KBM-7 (cell line): Measurements from ENCODE around the gene PLSCR5.

ENCODE experiments used
- DNase-seq: peaks from one replicate; pipeline ENCODE4 v3.0.0-alpha.2; 2015
- in situ Hi-C: fragments of 300-500 bp; cut with MboI; formaldehyde crosslinking; loops from 2 replicates; pipeline ENCODE4 v1.14.3; 2020; ENCODE audit warnings: low sequenced_read_pairs, low pct_unique_long_range_greater_than_20kb, mixed read lengths

The PLSCR5 gene

GRCh38 chr3:146547235-146547835 is 57.8 kb downstream of the PLSCR5 start:
- DNase-seq, result no peak
- in situ Hi-C loops, result no loop called here

- in situ Hi-C loops, result no loop called here
- no peak for DNase-seq
These were observed 58.7 kb downstream of the PLSCR5 start for GRCh38 chr3:146546366-146546965.

- no peak for DNase-seq
- in situ Hi-C loops, result no loop called here
These were observed 60.1 kb downstream of the PLSCR5 start for GRCh38 chr3:146544929-146545528.

DNA sequence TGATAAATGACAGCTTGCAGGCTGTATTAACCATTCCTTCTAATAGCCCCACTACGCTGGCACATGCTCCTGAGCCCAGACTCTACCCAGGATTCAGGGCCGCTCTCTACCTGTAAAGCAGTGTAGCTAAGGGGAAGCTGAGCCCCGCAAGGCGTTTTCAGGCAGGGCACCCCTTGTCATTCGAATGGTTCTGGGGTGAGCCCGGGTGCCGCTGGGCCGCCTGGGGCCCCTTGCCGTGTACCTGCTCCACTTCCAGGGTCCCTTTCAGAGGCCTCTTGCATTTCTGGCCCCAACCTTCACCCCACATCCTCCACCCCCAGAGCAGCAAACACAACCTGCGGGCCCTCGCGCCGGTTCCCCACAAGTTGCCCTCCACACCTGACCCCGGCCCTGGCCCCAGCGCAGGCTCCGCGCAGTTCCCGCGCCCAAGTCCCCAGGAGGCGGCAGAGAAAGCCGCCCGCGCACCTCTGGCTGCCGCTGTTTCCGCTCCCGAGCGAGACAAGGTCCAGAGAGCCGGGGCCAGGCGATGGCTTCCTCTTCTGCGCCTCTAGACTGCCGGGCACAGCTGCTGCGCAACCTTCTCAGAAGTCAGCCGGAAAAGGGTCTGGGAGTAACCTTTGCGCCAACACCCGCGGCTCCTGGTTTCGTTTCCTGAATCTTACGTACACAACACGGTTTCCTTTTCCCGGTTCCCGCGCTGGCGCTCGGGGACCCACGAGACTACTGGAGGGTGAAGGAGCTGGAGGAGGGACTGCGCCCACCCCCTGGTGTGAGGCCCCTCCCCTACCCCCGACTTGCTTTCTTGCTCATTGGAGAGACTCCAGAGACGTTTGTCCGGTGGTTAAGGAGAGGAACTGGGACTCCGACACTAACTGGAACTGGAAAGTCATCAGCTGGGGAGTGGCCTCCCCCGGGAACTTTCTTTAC is 60.9 kb downstream of the PLSCR5 start, which contains the start of gene PLSCR1:
Gene PLSCR1 (minus strand): TSS at position 606 of the 927 bp plus-strand sequence. CDS start 8,055 bp downstream, outside the sequence.
- peak; percentile 97 for DNase-seq
- in situ Hi-C loops, result no loop called here

DNA sequence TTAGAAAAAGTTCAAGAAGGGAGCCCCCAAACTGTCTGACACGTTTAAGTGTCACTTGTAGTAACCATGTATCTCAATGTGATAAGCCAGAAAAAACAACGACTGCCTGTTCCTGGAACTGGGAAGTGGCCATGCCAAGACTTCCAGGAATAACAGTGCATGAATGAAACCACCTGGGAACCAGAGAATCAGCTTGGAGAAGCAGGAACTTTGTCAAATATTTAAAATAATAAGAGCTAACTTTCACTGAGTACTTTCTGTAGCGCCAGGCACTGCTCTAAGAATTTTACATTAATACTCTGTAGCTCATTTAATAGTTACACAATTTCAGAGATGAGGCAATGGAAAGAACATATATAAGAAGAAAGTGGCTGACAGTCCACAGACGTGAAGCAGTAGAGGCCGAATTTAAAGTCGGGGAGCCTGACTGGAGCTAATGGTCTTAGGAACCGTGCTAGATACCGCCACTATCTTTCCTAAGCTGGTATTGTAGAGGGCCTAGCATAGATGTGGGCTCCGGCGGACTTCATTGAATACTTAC is 61.6 kb downstream of the PLSCR5 start:
- in situ Hi-C loops, result no loop called here
- DNase-seq, result peak; percentile 21

GRCh38 chr3:146542978-146543377 is 62.2 kb downstream of the PLSCR5 start:
- in situ Hi-C loops, result no loop called here
- no peak for DNase-seq

DNA sequence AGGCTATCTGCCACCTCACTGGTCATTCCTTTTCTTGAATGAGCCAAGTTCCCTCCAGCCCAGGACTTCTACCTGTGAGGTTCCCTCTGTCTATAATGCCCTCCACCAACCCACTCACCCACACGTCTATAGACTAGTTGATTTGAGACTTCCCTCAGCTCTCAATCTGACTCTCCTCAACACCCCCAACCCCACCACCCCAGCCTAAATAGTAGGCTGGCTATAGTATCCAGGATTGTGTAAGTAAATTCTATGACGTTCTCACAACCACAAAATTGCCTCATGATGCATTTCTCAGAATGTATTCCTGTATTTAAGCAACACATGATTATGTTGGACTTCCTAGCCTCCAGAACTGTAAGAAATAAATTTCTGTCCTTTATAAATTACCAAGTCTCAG is 63.0 kb downstream of the PLSCR5 start:
- in situ Hi-C loops, result no loop called here

DNA sequence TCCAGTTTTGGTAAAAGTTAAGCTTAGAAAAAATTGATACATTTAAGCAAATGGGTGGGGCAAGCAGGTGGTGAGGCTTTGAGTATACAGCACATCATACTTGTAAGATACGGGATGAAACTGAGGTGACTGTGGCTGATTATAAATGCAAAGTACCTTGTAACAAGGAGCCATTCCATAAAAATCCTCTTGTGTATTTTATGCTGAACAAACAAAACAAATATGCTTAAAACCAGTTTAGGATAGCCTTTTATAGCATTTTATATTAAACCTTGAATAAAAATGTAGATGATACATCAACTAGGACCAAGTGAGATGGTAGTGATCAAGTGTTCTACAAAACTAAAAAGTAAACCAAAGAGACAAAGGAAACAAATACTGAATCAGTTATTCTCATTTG is 64.2 kb downstream of the PLSCR5 start:
- in situ Hi-C loops, result no loop called here
- no peak for DNase-seq

More for the DNA sequence above, 63.0 kb downstream of the PLSCR5 start:
- peak; percentile 25 for DNase-seq

DNA sequence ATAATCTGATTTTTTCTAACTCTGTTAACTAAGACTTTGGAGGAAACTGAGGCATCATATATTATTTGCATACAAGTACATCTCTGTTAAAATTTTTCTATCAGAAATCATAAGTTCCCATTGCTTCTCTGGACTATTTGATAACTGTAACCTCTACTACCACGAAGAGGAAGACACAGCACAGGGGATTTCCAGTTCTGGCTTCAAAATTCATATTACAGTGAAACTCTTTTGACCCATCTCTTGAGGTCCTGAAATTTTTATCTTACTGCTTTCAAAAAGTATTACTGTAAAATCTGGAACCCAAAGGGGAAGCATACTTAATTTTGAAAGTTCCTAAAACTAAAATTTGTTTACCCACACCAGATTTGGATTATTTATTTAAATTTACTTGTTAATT is 64.9 kb downstream of the PLSCR5 start:
- in situ Hi-C loops, result no loop called here
- DNase-seq, result no peak

DNA sequence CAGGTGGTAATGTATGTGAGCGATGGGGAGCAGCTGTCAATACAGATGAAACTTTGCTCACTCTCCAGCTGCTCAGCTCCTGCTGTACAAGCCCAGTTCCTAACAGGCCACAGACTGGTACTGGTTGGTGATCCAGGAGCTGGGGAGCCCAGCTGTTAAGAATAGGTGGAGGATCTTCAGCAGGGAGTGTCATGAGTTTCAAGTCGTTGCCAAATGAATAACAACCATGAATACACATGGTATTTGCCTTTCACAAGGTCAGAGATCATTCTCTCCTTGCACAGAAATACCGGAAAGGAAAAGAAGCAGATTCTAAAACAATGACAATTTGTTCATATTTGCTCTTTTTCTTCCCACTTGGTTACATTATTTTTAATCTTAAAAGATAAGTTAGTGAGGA is 65.8 kb downstream of the PLSCR5 start:
- in situ Hi-C loops, result no loop called here
- no peak for DNase-seq

DNA sequence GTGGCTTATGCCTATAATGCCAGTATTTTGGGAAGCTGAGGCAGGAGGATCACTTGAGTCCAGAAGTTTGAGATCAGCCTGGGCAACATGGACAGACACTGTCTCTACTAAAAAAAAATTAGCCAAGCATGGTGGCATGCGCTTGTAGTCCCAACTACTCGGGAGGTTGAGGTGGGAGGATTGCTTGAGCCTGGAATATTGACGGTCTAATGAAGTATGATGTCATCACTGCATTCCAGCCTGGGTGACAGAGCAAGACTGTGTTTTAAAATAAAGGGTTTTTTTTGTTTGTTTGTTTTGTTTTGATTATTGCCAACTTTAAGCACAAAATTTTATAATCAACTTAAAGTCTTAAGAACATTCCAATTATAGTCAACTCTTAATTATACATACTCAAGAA is 67.5 kb downstream of the PLSCR5 start:
- DNase-seq, result no peak
- in situ Hi-C loops, result no loop called here

DNA sequence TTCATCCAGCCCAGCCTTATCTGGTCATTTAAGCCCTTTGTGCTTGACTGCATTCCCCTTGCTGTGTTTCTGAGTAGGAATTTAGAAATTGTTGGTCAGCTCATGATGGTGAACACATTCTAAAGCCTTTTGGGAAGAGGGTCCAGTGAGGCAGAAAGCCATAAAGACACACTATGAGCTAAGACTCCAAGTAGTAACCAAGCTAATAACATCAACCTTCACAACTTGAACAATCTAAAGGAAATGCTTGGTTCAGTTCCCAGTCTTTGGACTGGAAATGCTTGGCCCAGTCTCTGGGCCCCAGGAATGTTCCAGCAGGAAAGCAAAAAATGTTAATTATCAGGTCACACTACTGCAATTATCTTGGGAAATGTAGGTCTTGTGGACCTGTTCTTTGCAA is 68.5 kb downstream of the PLSCR5 start:
- no peak for DNase-seq
- in situ Hi-C loops, result no loop called here
